Gastroesophageal sphincter (tissue), 4 donors: ENCODE measurements around the gene CCDC80. TPM values are rescaled to one million over a fixed set of nuclear protein-coding genes. Genes with fewer than 3 reads are reported as not detected.
A peak's percentile ranks its signal among the peaks of the same experiment; 100 is the strongest.

Source experiments
- ATAC-seq: fragments of 150-250 bp; one replicate; pipeline ENCODE4 v1.9.1; 2016; ENCODE audit warnings: mild to moderate bottlenecking, moderate library complexity
- H3K27ac ChIP-seq, 4 donors: fragments of 200-600 bp; sonication (generic) in 3 of 4; 1 replicate in 3 of 4; 2 replicates in 1 of 4; pipeline ENCODE4 v1.5.1; 2016 to 2019
- H3K27me3 ChIP-seq: fragments of 200-600 bp; sonication (generic); one replicate; pipeline ENCODE4 v1.5.1; 2019
- H3K36me3 ChIP-seq, 2 donors: fragments of 200-600 bp; sonication (generic); one replicate each; pipeline ENCODE4 v1.5.1; 2019; ENCODE audit warnings: control low read depth in 1 of 2
- H3K4me1 ChIP-seq, 3 donors: fragments of 200-600 bp; sonication (generic); 1 replicate in 2 of 3; 2 replicates in 1 of 3; pipeline ENCODE4 v1.5.1; 2016 to 2019; ENCODE audit warnings: control low read depth in 2 of 3
- H3K4me3 ChIP-seq, 2 donors: fragments of 200-600 bp; sonication (generic); one replicate each; pipeline ENCODE4 v1.5.1; 2019; ENCODE audit warnings: mild to moderate bottlenecking in 1 of 2, moderate library complexity in 1 of 2
- H3K9me3 ChIP-seq, 3 donors: fragments of 200-600 bp; sonication (generic); one replicate each; pipeline ENCODE4 v1.5.1; 2017 to 2019; ENCODE audit warnings: control low read depth in 2 of 3
- EP300 ChIP-seq: sonication (generic); formaldehyde crosslinking; IDR thresholded peaks from one replicate; pipeline ENCODE4 v1.6.1; 2017; ENCODE audit warnings: antibody characterized with exemption, mild to moderate bottlenecking
- POLR2A ChIP-seq, 2 donors: fragments of 450-650 bp; IDR thresholded peaks; one replicate each; pipeline ENCODE4 v1.6.1; 2017; ENCODE audit warnings: antibody characterized with exemption in 2 of 2, mild to moderate bottlenecking in 2 of 2, moderate library complexity in 1 of 2
- POLR2AphosphoS5 ChIP-seq: sonication (generic); formaldehyde crosslinking; IDR thresholded peaks from one replicate; pipeline ENCODE4 v1.6.1; 2017; ENCODE audit warnings: antibody characterized with exemption
- WGBS, 2 donors: methylation state at CpG; one replicate each; pipeline ENCODE4 v1.1.5; 2018; ENCODE audit warnings: low coverage in 1 of 2; 5-methylcytosine and 5-hydroxymethylcytosine counted together
- total RNA-seq, 4 donors: library from RNA; depleted of rRNA; stranded (reverse); fragments of >200 nt; gene quantifications; one replicate each; pipeline ENCODE4 v1.1.0, GENCODE V29; 2016
- TF ChIP-seq, protein P1 (sequence below), 4 experiments: fragments of 200-600 bp in 2 of 4; fragments of 450-650 bp in 2 of 4; sonication (generic) in 1 of 4; IDR thresholded peaks; one replicate each; pipeline ENCODE4 v1.5.1; 2017 to 2019; ENCODE audit warnings: antibody characterized with exemption in 4 of 4, mild to moderate bottlenecking in 2 of 4, moderate library complexity in 2 of 4

Gene CCDC80
- total RNA-seq, 4 donors from 2014 or later: 30.8 to 208 (median 138) TPM

DNA sequence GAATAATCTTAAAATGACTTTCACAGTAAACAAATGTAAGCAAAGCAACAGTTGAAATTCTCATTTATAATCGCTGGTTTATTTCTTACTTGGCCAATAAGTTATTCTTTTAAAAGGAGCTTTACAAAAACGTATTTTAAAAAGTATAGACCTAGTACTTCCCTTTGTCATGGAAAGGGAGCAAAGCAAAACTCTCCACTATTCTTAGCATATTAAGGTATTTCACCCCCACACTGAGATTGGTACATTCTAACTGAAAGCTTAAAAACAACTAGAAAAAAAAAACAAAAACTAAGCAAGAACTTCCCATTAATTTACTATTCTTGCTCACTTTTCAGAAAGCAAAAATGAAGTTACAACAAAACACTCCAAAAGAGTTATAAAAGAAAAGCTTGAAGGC is 80.6 kb downstream of the CCDC80 start:
- TF ChIP-seq, protein P1, sequence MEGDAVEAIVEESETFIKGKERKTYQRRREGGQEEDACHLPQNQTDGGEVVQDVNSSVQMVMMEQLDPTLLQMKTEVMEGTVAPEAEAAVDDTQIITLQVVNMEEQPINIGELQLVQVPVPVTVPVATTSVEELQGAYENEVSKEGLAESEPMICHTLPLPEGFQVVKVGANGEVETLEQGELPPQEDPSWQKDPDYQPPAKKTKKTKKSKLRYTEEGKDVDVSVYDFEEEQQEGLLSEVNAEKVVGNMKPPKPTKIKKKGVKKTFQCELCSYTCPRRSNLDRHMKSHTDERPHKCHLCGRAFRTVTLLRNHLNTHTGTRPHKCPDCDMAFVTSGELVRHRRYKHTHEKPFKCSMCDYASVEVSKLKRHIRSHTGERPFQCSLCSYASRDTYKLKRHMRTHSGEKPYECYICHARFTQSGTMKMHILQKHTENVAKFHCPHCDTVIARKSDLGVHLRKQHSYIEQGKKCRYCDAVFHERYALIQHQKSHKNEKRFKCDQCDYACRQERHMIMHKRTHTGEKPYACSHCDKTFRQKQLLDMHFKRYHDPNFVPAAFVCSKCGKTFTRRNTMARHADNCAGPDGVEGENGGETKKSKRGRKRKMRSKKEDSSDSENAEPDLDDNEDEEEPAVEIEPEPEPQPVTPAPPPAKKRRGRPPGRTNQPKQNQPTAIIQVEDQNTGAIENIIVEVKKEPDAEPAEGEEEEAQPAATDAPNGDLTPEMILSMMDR (IDR thresholded peaks at IDR 0.05): no peak
- TF ChIP-seq POLR2AphosphoS5 (no peak), POLR2A (IDR thresholded peaks at IDR 0.05) (no peak), EP300 (no peak)
- 9 to 14% methylated on average over 2 of the region's 2 CpGs for WGBS, 2 donors
- Histone ChIP-seq H3K27ac (peak overlapping the region in 3 of 4 donors; percentile 93 to 99 (median 95)), H3K9me3 (no peaks in the 10 kb centered on the region), H3K4me1 (peaks cover 9 to 51% (median 32%) of the 10 kb centered on the region in 3 donors), H3K36me3 (peaks cover 0 to 15% of the 10 kb centered on the region in 2 donors), H3K4me3 (peak overlapping the region; percentile 68 to 82), H3K27me3 (no peaks in the 10 kb centered on the region)
- no peak for ATAC-seq

DNA sequence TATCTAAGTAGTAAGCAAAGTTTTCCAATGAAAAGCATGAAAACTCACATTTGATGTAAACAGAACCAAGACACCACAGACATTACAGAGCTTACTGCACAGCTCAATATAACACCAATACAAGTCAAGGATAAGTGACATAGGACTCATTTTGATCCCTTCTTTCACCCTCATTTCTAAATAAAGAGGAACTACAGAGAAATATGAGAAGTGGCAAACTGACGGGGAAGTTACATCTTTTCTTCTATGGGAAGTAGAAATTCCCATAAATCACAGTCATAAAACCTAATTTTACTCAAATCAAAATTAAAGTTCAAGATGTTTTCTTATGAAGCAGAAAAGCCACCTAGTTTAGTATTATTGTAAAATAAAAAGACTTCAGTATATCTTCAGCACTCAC is 83.0 kb downstream of the CCDC80 start:
- Histone ChIP-seq H3K27me3 (no peaks in the 10 kb centered on the region), H3K9me3 (no peaks in the 10 kb centered on the region), H3K4me1 (peaks cover 6 to 54% (median 24%) of the 10 kb centered on the region in 3 donors), H3K27ac (no peak overlapping the region), H3K36me3 (peaks cover 0 to 7% of the 10 kb centered on the region in 2 donors), H3K4me3 (no peak overlapping the region)
- ATAC-seq: no peak
- no peak for TF ChIP-seq POLR2AphosphoS5
- no peak for TF ChIP-seq POLR2A (IDR thresholded peaks at IDR 0.05)
- TF ChIP-seq, protein P1 (IDR thresholded peaks at IDR 0.05): no peak
- no peak for TF ChIP-seq EP300
- 86 to 92% methylated on average over 1 of the region's 1 CpG for WGBS, 2 donors

DNA sequence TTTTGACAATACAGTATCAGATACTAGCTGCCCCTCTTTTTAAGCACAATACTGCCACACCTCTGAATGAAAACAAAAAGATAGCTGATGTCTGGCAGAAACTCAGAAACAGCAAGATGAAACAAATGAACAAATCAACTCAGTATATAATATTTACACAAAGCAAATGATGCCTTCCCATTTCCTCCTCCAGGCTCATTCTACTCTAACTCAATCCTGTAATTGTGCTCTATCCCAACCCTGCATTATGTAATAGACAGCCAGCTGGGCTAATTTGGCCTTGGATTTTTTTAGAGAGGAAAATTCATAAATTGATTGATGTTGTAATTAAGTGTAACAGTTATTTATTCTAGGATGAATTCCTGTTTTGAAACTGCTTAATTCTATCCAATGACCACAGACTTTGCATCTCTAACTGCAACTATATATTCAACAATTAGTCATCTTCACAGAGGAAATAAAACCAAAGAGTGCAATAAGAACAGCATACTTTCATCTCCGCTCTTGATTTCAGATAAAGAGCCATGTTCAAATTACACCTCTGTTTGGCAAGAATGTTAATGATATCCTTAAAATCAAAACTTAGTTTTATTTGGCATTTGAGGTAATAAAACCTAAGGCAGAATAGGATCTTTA is 85.3 kb downstream of the CCDC80 start:
- H3K36me3 ChIP-seq: peaks cover 0 to 7% of the 10 kb centered on the region in 2 donors
- no peak for ATAC-seq
- H3K27ac ChIP-seq: no peak overlapping the region
- TF ChIP-seq, protein P1 (IDR thresholded peaks at IDR 0.05): no peak
- TF ChIP-seq POLR2AphosphoS5: no peak
- TF ChIP-seq EP300: no peak
- no peak for TF ChIP-seq POLR2A (IDR thresholded peaks at IDR 0.05)
- H3K4me1 ChIP-seq: peaks cover 6 to 56% (median 25%) of the 10 kb centered on the region in 3 donors
- H3K27me3 ChIP-seq: no peaks in the 10 kb centered on the region
- no peaks in the 10 kb centered on the region for H3K9me3 ChIP-seq
- H3K4me3 ChIP-seq: no peak overlapping the region
- 80 to 93% methylated on average over 1 of the region's 1 CpG for WGBS, 2 donors

DNA sequence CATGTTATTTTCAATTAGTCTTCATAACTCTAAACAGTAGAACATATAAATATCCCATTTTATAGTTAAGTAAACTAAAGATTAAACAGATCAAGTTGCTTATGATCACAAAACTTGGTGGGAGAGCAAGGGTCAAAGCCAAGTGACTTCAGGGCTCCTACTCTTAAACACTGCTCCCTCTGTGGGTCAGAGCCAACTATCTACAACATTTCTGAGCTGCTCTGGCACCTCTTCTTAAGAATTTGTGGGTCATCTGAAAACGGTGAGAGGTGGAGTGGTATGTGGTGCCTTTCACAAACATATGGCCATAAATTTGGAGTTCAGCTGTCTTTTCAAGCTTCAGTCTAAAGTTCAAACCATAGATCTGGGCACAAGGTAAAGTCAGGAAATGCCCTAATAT is 90.1 kb downstream of the CCDC80 start:
- Histone ChIP-seq H3K36me3 (peaks cover 5 to 32% of the 10 kb centered on the region in 2 donors), H3K27me3 (no peaks in the 10 kb centered on the region), H3K4me1 (peaks cover 0 to 28% (median 11%) of the 10 kb centered on the region in 3 donors), H3K9me3 (no peaks in the 10 kb centered on the region), H3K4me3 (no peak overlapping the region), H3K27ac (no peak overlapping the region)
- TF ChIP-seq, protein P1 (IDR thresholded peaks at IDR 0.05): no peak
- TF ChIP-seq EP300 (no peak), POLR2AphosphoS5 (no peak), POLR2A (IDR thresholded peaks at IDR 0.05) (no peak)
- ATAC-seq: no peak
- WGBS, 2 donors: 0 to 57% methylated on average over 1 of the region's 1 CpG

Other genes starting within 250 kb of the CCDC80 start
- gene BTLA, start 141.7 kb downstream of the CCDC80 start, total RNA-seq: 1 to 10 TPM in 1 of 4 donors, under 1 TPM in 1, not detected in 2; 0.08 to 1.8 TPM
- 10 to 100 TPM; 41.7 to 55.1 (median 44.3) TPM for gene ATG3, start 79.2 kb downstream of the CCDC80 start, total RNA-seq
- 10 to 100 TPM; 20.7 to 29.7 (median 25.4) TPM for gene SLC35A5, start 79.1 kb downstream of the CCDC80 start, total RNA-seq
- not detected for gene CD200R1L, start 205.7 kb upstream of the CCDC80 start, total RNA-seq